GM21737 (cell line): ENCODE results near the gene DDHD1.
"Not testable (repeated sequence)": the region's sequence is repeated elsewhere in the genome, so short reads cannot be mapped to it uniquely, and the experiment has no call there.

Experiments used
- ATAC-seq: cut with Tn5 transposase; IDR thresholded peaks from one replicate; pipeline ENCODE4 v1.9.1; 2021; ENCODE audit warnings: mild to moderate bottlenecking, moderate library complexity; ENCODE audit not compliant: unreplicated experiment

Gene DDHD1

DNA sequence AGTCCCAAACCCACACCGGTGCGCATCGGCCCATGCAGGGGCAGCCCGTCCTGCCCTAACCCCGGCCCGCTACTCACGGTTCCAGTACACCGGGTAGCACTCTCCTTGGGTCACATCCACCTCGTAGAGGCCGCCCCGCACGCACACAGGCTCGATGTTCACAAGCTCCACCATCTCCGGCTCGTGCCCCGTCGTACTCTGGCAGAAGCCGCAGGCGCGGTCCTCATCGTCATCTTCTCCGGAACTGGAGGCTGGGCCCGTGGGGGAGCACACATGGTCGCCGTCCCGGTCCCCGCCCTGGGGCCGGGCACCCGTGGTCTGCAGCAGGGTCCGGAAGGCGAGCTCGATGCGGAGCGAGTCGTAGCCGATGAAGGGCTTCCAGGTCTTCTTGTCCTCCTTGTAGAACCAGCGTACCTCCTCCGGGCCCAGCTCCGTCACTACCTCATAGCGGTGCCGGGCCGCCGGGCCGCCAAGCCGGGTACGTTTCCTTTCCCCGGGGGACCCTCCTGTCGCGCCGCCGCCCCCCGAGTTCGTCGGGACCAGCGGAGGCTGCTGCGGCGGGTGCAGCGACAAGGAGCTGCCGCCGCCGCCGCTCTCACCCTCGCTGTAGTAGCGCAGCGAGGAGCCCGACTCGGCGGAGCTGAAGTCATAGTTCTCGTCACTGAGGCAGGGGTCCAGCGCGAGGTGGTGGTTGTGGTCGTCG, 788 bp downstream of the DDHD1 start:
- ATAC-seq, result peak; percentile 20

DNA sequence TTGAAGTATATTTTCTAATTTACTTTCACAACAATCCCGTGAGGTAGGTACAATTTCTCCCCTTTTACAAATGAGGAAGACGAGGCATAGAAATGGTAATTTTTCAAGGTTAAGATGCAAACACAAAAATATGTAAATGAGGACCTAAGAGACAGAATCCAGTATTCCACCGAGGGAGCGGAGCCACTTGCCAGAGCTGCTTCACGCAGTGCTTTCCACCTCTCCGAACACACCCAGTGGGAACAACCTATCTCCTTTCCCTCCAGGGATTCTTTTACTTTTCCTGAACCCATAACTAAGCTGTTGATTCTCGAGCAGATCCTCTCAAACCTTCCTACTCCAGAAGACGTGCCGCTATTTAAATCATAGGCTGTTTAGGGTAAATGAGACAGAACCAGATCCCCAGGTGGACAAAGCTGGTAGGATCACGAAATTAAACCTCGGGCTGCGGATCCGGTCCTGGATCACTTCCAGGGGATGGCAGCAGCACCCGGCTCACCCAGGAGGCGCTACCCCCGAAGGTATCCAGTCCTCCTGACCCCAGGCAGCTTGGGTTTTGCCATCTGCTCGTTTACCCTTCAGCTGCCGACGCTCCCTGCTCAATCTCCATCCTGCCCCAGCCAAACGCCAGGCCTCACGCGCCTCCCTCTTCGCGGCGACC, 1.5 kb downstream of the DDHD1 start:
- ATAC-seq, result no peak

DNA sequence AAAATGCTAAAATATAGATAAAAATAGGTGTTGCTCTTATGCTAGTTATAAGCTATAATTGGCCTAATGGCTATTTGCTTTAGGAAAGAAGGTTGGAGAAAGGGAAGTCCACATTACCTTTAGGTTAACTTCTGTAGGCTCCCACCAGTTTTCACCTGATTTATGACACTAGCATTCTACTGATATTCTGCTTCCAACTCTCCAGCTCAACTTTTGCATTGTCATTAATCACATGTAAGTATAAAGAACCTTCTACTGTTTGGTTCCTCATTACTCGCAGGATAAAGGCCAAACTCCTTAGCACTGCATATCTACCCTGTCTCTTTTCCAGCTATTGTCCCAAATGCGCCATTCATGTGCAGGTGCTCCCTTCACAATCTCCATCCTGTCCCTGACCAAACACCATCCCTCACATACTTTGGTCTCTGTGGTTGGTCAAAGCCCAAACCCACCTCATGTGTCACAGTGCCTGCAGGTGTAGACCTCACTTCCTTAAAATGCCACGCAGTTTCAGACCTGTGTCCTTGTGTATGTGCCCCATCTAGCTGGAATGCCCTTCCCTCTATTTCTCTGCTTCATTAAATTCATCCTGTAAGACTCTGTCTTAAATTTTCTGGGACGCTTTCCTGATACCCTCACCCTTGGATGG, 3.3 kb downstream of the DDHD1 start:
- no peak for ATAC-seq

DNA sequence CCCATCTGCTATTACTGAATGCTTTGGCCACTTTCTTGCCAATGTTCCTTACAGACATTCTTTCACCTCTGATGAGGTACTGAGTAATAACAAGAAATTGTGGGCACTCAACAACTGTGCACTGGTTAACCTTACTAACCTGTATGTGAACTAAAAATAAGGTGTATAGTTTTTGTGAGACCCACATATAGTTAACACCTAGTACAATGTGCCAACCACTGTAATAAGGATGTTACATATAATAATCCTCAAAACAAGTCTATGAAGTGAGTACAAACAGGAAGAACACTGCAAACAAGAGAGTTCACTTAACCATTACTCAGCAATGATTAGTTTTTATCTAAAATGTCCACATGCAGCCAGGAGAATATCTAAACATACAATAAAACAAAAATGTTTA, 4.5 kb downstream of the DDHD1 start:
- ATAC-seq, result no peak

DNA sequence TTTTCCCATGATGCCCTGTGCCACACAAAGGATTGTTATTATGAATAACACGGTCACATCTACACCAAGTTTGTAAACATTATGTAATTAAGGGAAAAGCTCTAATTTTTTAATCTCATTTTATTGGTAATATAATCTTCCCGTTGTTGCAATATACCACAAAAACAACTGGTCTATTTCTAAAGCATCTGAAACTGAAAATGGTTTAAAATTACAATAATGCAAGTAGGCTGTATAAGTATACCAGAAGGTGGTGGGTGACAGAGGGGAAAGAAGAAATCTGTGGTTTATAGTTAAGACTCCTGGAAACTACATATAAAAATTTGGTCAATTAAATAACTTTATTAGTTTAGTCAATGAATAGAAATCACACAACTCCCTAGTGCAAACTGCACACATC, 5.2 kb downstream of the DDHD1 start:
- no peak for ATAC-seq

- peak; percentile 31 for ATAC-seq
These were observed 5.9 kb downstream of the DDHD1 start for GRCh38 chr14:53147208-53147607.

- no peak for ATAC-seq
These were observed 6.4 kb downstream of the DDHD1 start for GRCh38 chr14:53146739-53147138.

DNA sequence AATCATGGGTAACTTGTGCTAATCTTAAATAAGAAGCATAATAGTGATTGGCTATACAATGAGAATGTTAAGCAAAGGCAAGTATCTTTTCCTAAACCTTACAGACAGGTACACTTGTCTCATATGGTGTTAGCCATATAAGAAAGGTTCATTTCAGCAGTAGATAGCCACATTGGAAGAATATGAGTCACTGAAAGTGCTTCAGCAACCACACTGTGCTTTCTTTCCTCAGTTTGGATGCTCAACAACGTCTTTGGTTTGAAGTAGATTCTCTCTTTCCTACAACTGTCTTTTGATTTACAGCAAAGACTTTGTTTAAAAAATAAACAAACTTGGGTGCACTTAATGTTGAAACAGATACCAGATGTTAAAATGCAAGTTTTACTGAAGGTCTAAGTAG, 8.9 kb downstream of the DDHD1 start:
- ATAC-seq, result peak; percentile 70

- ATAC-seq, result no peak
These were observed 12.5 kb downstream of the DDHD1 start for GRCh38 chr14:53140585-53140984.

- ATAC-seq, result no peak
These were observed 15.4 kb downstream of the DDHD1 start for GRCh38 chr14:53137568-53138203.

GRCh38 chr14:53130491-53130890, 22.6 kb downstream of the DDHD1 start:
- ATAC-seq, result not testable (repeated sequence)

DNA sequence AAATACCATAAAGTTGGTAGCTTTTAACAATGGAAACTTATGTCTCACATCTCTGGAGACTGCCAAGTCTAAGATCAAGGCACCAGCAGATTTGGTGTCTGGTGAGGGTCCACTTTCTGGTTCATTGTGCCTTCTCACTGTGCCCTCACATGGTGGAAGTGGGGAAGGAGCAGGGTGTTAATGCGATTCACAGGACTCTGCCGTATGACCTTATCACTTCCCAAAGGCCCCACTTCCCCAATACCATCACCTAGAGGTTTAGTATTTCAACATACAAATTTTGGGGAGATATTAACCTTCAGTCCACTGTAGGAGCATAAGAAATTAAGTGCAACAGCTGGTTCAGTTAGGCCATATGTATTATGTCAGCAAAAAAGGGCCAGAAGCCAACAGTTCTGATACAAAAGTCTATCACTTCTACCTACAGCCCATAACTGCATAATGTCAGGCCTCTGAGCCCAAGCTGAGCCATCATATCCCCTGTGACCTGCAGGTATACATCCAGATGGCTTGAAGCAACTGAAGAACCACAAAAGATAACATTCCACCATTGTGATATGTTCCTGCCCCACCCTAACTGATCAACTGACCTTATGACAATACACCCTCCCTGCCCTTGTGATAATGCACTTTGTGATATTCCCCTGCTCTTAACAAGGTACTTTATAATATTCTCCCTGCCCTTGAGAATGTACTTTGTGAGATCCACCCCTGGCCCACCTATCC, 24.7 kb downstream of the DDHD1 start:
- no peak for ATAC-seq

DNA sequence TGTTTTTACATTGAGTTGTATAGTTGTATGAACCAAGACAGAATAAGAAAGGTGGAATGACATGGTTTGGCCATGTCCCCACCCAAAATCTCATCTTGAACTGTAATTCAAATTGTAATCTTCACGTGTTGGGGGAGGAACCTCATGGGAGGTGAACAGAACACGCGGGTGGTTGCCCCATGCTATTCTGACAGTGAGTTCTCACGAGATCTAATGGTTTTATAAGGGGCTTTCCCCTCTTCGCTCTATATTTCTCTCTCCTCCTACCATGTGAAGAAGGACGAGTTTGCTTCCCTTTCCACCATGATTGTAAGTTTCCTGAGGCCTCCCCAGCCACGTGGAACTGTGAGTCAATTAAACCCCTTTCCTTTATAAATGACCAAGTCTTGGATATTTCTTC, 25.3 kb downstream of the DDHD1 start:
- ATAC-seq, result no peak

DNA sequence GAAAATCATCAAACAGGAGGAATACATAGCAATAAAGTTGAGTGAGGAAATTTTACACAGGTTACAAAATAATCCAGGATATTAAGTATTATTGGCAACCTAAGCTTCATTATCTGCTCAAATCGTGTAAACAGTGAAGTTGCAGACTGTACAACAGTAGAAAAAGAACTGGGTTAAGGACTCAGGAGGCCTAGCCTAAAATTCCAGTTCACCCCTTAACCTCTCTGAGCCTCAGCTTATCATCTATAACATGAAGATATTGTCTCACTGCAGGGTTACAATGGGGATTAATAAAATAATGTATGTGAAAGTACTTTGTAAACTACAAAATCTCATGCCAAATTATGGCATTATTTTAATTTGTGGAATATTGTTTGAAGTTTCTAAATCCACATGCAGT, 26.0 kb downstream of the DDHD1 start:
- no peak for ATAC-seq

DNA sequence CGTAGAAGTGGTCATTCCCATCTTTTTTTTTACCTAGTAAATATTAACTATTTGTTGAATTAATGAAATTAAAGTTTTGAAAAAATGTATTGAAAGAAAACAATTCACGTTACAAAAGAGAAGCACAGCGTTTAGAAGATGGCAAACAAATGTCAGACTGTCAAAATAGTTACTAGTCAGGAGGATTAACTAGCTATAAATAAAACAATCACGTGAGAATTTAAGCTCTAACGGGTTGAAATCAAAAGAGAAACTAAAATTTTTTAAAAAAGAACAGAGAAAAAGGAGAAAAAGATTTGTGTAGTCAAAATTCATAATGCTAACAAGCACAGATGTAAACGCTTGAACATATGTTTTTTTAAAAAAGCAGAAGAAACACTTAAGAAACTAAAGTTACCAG, 26.4 kb downstream of the DDHD1 start:
- no peak for ATAC-seq

DNA sequence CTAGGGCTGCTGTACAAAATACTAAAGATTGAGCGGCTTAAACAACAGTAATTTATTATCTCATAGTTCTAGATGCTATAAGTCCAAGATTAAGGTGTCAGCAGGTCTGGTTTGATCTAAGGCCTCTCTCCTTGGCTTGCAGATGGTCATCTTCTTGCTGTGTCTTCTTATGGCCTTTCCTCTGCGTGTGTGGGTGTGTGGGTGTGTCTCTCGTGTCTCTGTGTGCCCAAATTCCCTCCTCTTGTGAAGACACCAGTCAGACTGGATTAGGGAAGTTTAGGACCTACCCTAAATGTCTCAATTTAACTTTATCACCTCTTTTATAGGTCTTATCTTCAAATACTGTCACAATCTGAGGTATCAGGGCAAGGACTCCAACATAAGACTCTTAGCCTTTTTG, 28.3 kb downstream of the DDHD1 start:
- ATAC-seq, result no peak

DNA sequence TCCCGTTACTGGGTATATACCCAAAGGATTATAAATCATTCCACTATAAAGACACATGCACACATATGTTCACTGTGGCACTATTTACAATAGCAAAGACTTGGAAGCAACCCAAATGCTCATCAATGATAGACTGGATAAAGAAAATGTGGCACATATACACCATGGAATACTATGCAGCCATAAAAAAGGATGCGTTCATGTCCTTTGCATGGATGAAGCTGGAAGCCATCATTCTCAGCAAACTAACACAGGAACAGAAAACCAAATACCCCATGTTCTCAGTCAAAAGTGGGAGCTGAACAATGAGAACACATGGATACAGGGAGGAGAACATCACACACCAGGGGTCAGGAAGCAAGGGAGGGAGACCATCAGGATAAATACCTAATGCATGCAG, 31.7 kb downstream of the DDHD1 start:
- ATAC-seq, result not testable (repeated sequence)

DNA sequence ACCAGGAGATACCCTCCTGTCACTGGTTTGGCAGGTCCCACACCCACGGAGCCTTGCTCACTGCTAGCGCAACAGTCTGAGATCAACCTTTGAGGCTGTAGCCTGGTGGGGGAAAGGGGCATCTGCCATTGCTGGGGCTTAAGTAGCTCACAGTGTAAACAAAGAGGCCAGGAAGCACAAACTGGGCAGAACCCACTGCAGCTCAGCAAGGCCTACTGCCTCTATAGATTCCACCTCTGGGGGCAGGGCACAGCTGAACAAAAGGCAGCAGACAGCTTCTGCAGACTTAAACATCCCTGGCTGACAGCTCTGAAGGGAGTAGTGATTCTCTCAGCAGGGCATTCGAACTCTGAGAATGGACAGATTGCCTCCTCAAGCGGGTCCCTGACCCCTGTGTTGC, 35.6 kb downstream of the DDHD1 start:
- ATAC-seq, result not testable (repeated sequence)

- no peak for ATAC-seq
These were observed 39.1 kb downstream of the DDHD1 start for GRCh38 chr14:53113989-53114388.

DNA sequence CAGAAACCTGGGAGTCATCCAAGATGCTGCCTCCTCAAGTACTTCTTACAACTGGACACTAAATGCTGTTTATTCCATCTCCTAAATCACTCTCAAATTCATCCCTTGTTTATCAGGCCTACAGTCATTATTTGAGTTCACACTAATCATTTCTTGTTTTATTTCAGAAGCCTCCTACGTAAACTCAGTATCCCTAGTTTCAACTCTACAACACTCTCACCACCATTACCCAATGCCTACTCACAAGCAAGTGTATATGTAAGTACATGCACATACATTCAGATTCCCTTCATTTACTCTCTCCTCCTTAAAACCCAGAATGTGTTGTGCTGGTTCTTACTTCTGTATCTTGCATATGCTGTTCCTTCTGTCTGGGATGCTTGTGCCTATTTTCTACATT, 43.0 kb downstream of the DDHD1 start:
- no peak for ATAC-seq
